H1 (cell line): Measurements from ENCODE around the gene AGFG1. TPM values are rescaled to one million over a fixed set of nuclear protein-coding genes. Genes with fewer than 3 reads are reported as not detected.

Experiments
- ASH2L ChIP-seq: fragments of 200-600, 300-600 bp; sonication (generic); IDR thresholded peaks from one replicate; pipeline ENCODE4 v1.7.1; 2017; ENCODE audit warnings: low read length
- ATF3 ChIP-seq: IDR thresholded peaks from 2 replicates; pipeline ENCODE4 v1.6.1; 2011; ENCODE audit warnings: low read depth, mild to moderate bottlenecking, low read length; ENCODE audit not compliant: insufficient read depth
- CHD7 ChIP-seq: fragments of 300-600 bp; sonication (generic); IDR thresholded peaks from 2 replicates; pipeline ENCODE4 v1.7.1; 2012; ENCODE audit warnings: low read length, moderate library complexity, mild to moderate bottlenecking, inconsistent platforms; ENCODE audit not compliant: insufficient replicate concordance
- CTCF ChIP-seq, 3 experiments: IDR thresholded peaks; 1 replicate in 2 of 3; 2 replicates in 1 of 3; pipeline versions ENCODE4 v1.5.1 to v1.6.1; 2011; ENCODE audit warnings: low read length in 3 of 3, mild to moderate bottlenecking in 3 of 3, inconsistent platforms in 2 of 3, low read depth in 1 of 3, moderate library complexity in 1 of 3; ENCODE audit not compliant: insufficient read depth in 1 of 3; ENCODE audit errors: control extremely low read depth in 1 of 3
- GTF2F1 ChIP-seq: IDR thresholded peaks from 2 replicates; pipeline ENCODE4 v1.6.1; 2012; ENCODE audit warnings: low read depth, low read length, improper control_type of control experiment, borderline replicate concordance
- RXRA ChIP-seq: IDR thresholded peaks from 2 replicates; pipeline ENCODE4 v1.6.1; 2011; ENCODE audit warnings: low read depth, mild to moderate bottlenecking, low read length, moderate library complexity; ENCODE audit not compliant: insufficient read depth
- USF2 ChIP-seq: IDR thresholded peaks from 2 replicates; pipeline ENCODE4 v1.6.1; 2011; ENCODE audit warnings: low read length, improper control_type of control experiment
- polyA plus RNA-seq, 7 experiments: library from polyadenylated mRNA; depleted of rRNA in 3 of 7; stranded (reverse) in 5 of 7; unstranded in 2 of 7; fragments of >200 nt in 5 of 7; fragments of 200-250 nt in 2 of 7; gene quantifications; 1 replicate in 5 of 7; 2 replicates in 1 of 7; 4 replicates in 1 of 7; pipeline versions ENCODE4 v1.2.1 to v1.2.3, GENCODE V29; 2011 to 2013; ENCODE audit warnings: missing spikeins in 2 of 7, mixed read lengths in 2 of 7
- total RNA-seq: library from RNA; stranded (reverse); fragmentation: NEBNext Ultra II Directional; extraction: Animal tissue kit (Norgen Biotek cat#: 25700); gene quantifications from 2 replicates; pipeline ENCODE4 v1.2.1, GENCODE V29; 2021

The AGFG1 gene
- total and polyA plus RNA-seq, 2 of the 8 experiments (the other 6 are each of a cell fraction or from before 2014, with no cell fraction given), result 102 to 147 TPM

GRCh38 chr2:227607941-227608340 lies 136.0 kb downstream of the AGFG1 start (continued):
- TF ChIP-seq CHD7, result no peak
- no peak for TF ChIP-seq RXRA
- TF ChIP-seq USF2, result no peak
- no peak for TF ChIP-seq CTCF (IDR thresholded peaks at IDR 0.05; ENCODE audit: control extremely low read depth in 1 of 3, insufficient read depth in 1 of 3, low read depth in 1 of 3, low read length in 3 of 3)
- TF ChIP-seq GTF2F1, result no peak
- no peak for TF ChIP-seq ASH2L
- no peak for TF ChIP-seq ATF3
